Transverse colon (tissue), 4 donors: ENCODE data around the gene CDK17.

Source experiments
- CTCF ChIP-seq, 5 experiments: fragments of 200-600 bp in 3 of 5; fragments of 450-650 bp in 2 of 5; sonication (generic) in 3 of 5; IDR thresholded peaks; 1 replicate in 2 of 5; 2 replicates in 3 of 5; pipeline ENCODE4 v1.5.1; 2016 to 2017; ENCODE audit warnings: antibody characterized with exemption in 5 of 5, inconsistent platforms in 3 of 5, mild to moderate bottlenecking in 2 of 5, moderate library complexity in 1 of 5
- POLR2A ChIP-seq: fragments of 450-650 bp; IDR thresholded peaks from one replicate; pipeline ENCODE4 v1.6.1; 2016; ENCODE audit warnings: antibody characterized with exemption, mild to moderate bottlenecking, moderate library complexity
- POLR2AphosphoS5 ChIP-seq, 3 donors: sonication (generic); formaldehyde crosslinking; IDR thresholded peaks; one replicate each; pipeline ENCODE4 v1.6.1; 2016; ENCODE audit warnings: antibody characterized with exemption in 3 of 3

GRCh38 chr12:96310067-96310466 is 90.2 kb downstream of the CDK17 start:
- no peak for TF ChIP-seq CTCF (IDR thresholded peaks at IDR 0.05)
- TF ChIP-seq POLR2AphosphoS5 (IDR thresholded peaks at IDR 0.05): no peak
- no peak for TF ChIP-seq POLR2A
